CD8-positive, alpha-beta memory T cell (primary cell): ENCODE data around the gene COL8A1. TPM values are rescaled to one million over a fixed set of nuclear protein-coding genes. Genes with fewer than 3 reads are reported as not detected.

Source experiments
- CTCF ChIA-PET: fragments of 350-600 bp; sonication (Branson Sonifier 250); formaldehyde crosslinking; loops from one replicate; lab custom pipeline; 2021; ENCODE audit warnings: antibody characterized with exemption; lab: Charles Lee
- POLR2A ChIA-PET: fragments of 350-600 bp; sonication (Branson Sonifier 250); formaldehyde crosslinking; loops from one replicate; lab custom pipeline; 2021; ENCODE audit warnings: antibody characterized with exemption; lab: Charles Lee
- DNase-seq, 5 donors: peaks; one replicate each; pipeline versions ENCODE4 v3.0.0 to v3.0.0-alpha.2; 2020 to 2022; ENCODE audit warnings: mixed read lengths in 1 of 5
- H3K27ac ChIP-seq: one replicate; pipeline ENCODE4 v1.7.0; 2013; ENCODE audit warnings: low read depth, mild to moderate bottlenecking, low read length, moderate library complexity
- H3K27me3 ChIP-seq: 2 replicates; pipeline ENCODE4 v1.7.0; 2013; ENCODE audit warnings: low read length, mild to moderate bottlenecking; ENCODE audit not compliant: insufficient read depth, poor library complexity, severe bottlenecking
- H3K36me3 ChIP-seq: 2 replicates; pipeline ENCODE4 v1.7.0; 2013; ENCODE audit warnings: mild to moderate bottlenecking, low read length, moderate library complexity; ENCODE audit not compliant: insufficient read depth
- H3K4me1 ChIP-seq: 2 replicates; pipeline ENCODE4 v1.7.0; 2013; ENCODE audit warnings: mild to moderate bottlenecking, low read length, moderate library complexity; ENCODE audit not compliant: insufficient read depth
- H3K4me3 ChIP-seq: 2 replicates; pipeline ENCODE4 v1.7.0; 2013; ENCODE audit warnings: mild to moderate bottlenecking, low read length
- H3K9me3 ChIP-seq: 2 replicates; pipeline ENCODE4 v1.7.0; 2013; ENCODE audit warnings: mild to moderate bottlenecking, low read length
- H3K27ac Mint-ChIP-seq, 8 donors: one replicate each; pipeline ENCODE4 v1.8.0; 2020 to 2021; ENCODE audit warnings: mixed read lengths in 8 of 8, mild to moderate bottlenecking in 6 of 8, inconsistent platforms in 3 of 8, moderate library complexity in 3 of 8
- H3K27me3 Mint-ChIP-seq, 2 donors: one replicate each; pipeline ENCODE4 v1.8.0; 2020 to 2021; ENCODE audit warnings: mixed read lengths in 2 of 2, mild to moderate bottlenecking in 1 of 2, moderate library complexity in 1 of 2
- H3K36me3 Mint-ChIP-seq, 3 donors: one replicate each; pipeline ENCODE4 v1.8.0; 2020 to 2021; ENCODE audit warnings: mixed read lengths in 3 of 3, inconsistent platforms in 1 of 3, mild to moderate bottlenecking in 1 of 3
- H3K4me1 Mint-ChIP-seq, 3 donors: one replicate each; pipeline ENCODE4 v1.8.0; 2020 to 2021; ENCODE audit warnings: mixed read lengths in 3 of 3, inconsistent platforms in 1 of 3, mild to moderate bottlenecking in 1 of 3
- H3K4me3 Mint-ChIP-seq, 7 donors: one replicate each; pipeline ENCODE4 v1.8.0; 2020 to 2021; ENCODE audit warnings: mixed read lengths in 7 of 7, mild to moderate bottlenecking in 6 of 7, moderate library complexity in 4 of 7, inconsistent platforms in 2 of 7
- H3K9me3 Mint-ChIP-seq, 5 donors: one replicate each; pipeline ENCODE4 v1.8.0; 2020 to 2022; ENCODE audit warnings: mixed read lengths in 5 of 5, mild to moderate bottlenecking in 3 of 5, moderate library complexity in 2 of 5, inconsistent platforms in 1 of 5
- polyA plus RNA-seq: library from polyadenylated mRNA; unstranded; fragments of 300-500 nt; fragmentation: Illumina TruSeq; gene quantifications from one replicate; pipeline ENCODE4 v1.2.3, GENCODE V29; 2021
- total RNA-seq, 2 experiments: library from RNA; stranded (reverse); gene quantifications; one replicate each; pipeline ENCODE4 v1.2.3, GENCODE V29; 2021

COL8A1 gene
- total and polyA plus RNA-seq, 3 experiments from 2014 or later, result not detected

GRCh38 chr3:99666201-99666600, 27.8 kb downstream of the COL8A1 start:
- Histone ChIP-seq H3K27me3 (peaks cover 2% of the 10 kb centered on the region), H3K27ac (no peak overlapping the region), H3K9me3 (no peaks in the 10 kb centered on the region), H3K4me1 (no peaks in the 10 kb centered on the region), H3K4me3 (no peak overlapping the region), H3K36me3 (no peaks in the 10 kb centered on the region)
- ChIA-PET CTCF (no interaction called here), POLR2A (no interaction called here)
- Mint-ChIP-seq H3K27ac (no peak overlapping the region), H3K4me3 (no peak overlapping the region), H3K9me3 (no peaks in the 10 kb centered on the region), H3K4me1 (no peaks in the 10 kb centered on the region), H3K36me3 (no peaks in the 10 kb centered on the region), H3K27me3 (peaks cover 1 to 13% of the 10 kb centered on the region in 2 donors)
- no peak for DNase-seq

- Mint-ChIP-seq H3K4me1 (no peaks in the 10 kb centered on the region), H3K27ac (no peak overlapping the region), H3K36me3 (no peaks in the 10 kb centered on the region), H3K4me3 (no peak overlapping the region), H3K27me3 (peaks cover 1 to 13% of the 10 kb centered on the region in 2 donors), H3K9me3 (no peaks in the 10 kb centered on the region)
- CTCF ChIA-PET, result no interaction called here
- Histone ChIP-seq H3K9me3 (no peaks in the 10 kb centered on the region), H3K36me3 (no peaks in the 10 kb centered on the region), H3K27me3 (peaks cover 2% of the 10 kb centered on the region), H3K4me3 (no peak overlapping the region), H3K27ac (no peak overlapping the region), H3K4me1 (no peaks in the 10 kb centered on the region)
- DNase-seq, result no peak
- POLR2A ChIA-PET, result no interaction called here
Observed at GRCh38 chr3:99668044-99668443, 29.6 kb downstream of the COL8A1 start.

GRCh38 chr3:99669879-99670555, 31.6 kb downstream of the COL8A1 start:
- CTCF ChIA-PET, result no interaction called here
- no peaks in the 10 kb centered on the region for H3K36me3 ChIP-seq
- peaks cover 1 to 16% of the 10 kb centered on the region in 2 donors for H3K27me3 Mint-ChIP-seq
- no peaks in the 10 kb centered on the region for H3K4me1 ChIP-seq
- H3K4me1 Mint-ChIP-seq, result no peaks in the 10 kb centered on the region
- POLR2A ChIA-PET, result no interaction called here
- H3K27me3 ChIP-seq, result peaks cover 2% of the 10 kb centered on the region
- no peak for DNase-seq
- no peak overlapping the region for H3K4me3 Mint-ChIP-seq
- H3K9me3 Mint-ChIP-seq, result no peaks in the 10 kb centered on the region
- H3K36me3 Mint-ChIP-seq, result no peaks in the 10 kb centered on the region
- H3K4me3 ChIP-seq, result no peak overlapping the region
- H3K27ac Mint-ChIP-seq, result no peak overlapping the region
- no peaks in the 10 kb centered on the region for H3K9me3 ChIP-seq
- no peak overlapping the region for H3K27ac ChIP-seq

- Mint-ChIP-seq H3K27me3 (peaks cover 1 to 16% of the 10 kb centered on the region in 2 donors), H3K27ac (no peak overlapping the region), H3K36me3 (no peaks in the 10 kb centered on the region), H3K4me1 (no peaks in the 10 kb centered on the region), H3K9me3 (no peaks in the 10 kb centered on the region), H3K4me3 (no peak overlapping the region)
- CTCF ChIA-PET, result no interaction called here
- no peaks in the 10 kb centered on the region for H3K9me3 ChIP-seq
- no peak overlapping the region for H3K4me3 ChIP-seq
- H3K27me3 ChIP-seq, result peaks cover 2% of the 10 kb centered on the region
- DNase-seq, result no peak
- no peaks in the 10 kb centered on the region for H3K36me3 ChIP-seq
- POLR2A ChIA-PET, result no interaction called here
- no peaks in the 10 kb centered on the region for H3K4me1 ChIP-seq
- no peak overlapping the region for H3K27ac ChIP-seq
Observed at GRCh38 chr3:99670556-99670950, 32.2 kb downstream of the COL8A1 start.

GRCh38 chr3:99674086-99674789, 35.8 kb downstream of the COL8A1 start:
- H3K4me1 Mint-ChIP-seq, result no peaks in the 10 kb centered on the region
- Histone ChIP-seq H3K9me3 (no peaks in the 10 kb centered on the region), H3K36me3 (no peaks in the 10 kb centered on the region), H3K4me3 (no peak overlapping the region), H3K27me3 (no peaks in the 10 kb centered on the region), H3K27ac (no peak overlapping the region), H3K4me1 (no peaks in the 10 kb centered on the region)
- no peaks in the 10 kb centered on the region for H3K36me3 Mint-ChIP-seq
- no peak overlapping the region for H3K27ac Mint-ChIP-seq
- peaks cover 1 to 3% of the 10 kb centered on the region in 2 donors for H3K27me3 Mint-ChIP-seq
- no peak overlapping the region for H3K4me3 Mint-ChIP-seq
- CTCF ChIA-PET, result no interaction called here
- no peak for DNase-seq
- peaks cover 0 to 2% (median 0%) of the 10 kb centered on the region in 5 donors for H3K9me3 Mint-ChIP-seq
- POLR2A ChIA-PET, result no interaction called here

GRCh38 chr3:99678023-99678422, 39.6 kb downstream of the COL8A1 start:
- no peak overlapping the region for H3K4me3 Mint-ChIP-seq
- H3K4me1 Mint-ChIP-seq, result no peaks in the 10 kb centered on the region
- ChIA-PET POLR2A (no interaction called here), CTCF (no interaction called here)
- Histone ChIP-seq H3K4me3 (no peak overlapping the region), H3K9me3 (no peaks in the 10 kb centered on the region), H3K4me1 (no peaks in the 10 kb centered on the region), H3K27ac (no peak overlapping the region), H3K27me3 (no peaks in the 10 kb centered on the region), H3K36me3 (no peaks in the 10 kb centered on the region)
- H3K36me3 Mint-ChIP-seq, result no peaks in the 10 kb centered on the region
- H3K27ac Mint-ChIP-seq, result no peak overlapping the region
- H3K9me3 Mint-ChIP-seq, result peaks cover 0 to 3% (median 0%) of the 10 kb centered on the region in 5 donors
- H3K27me3 Mint-ChIP-seq, result peaks cover 0 to 3% of the 10 kb centered on the region in 2 donors
- no peak for DNase-seq

- Mint-ChIP-seq H3K9me3 (peaks cover 0 to 3% (median 0%) of the 10 kb centered on the region in 5 donors), H3K36me3 (no peaks in the 10 kb centered on the region), H3K27ac (no peak overlapping the region), H3K4me1 (no peaks in the 10 kb centered on the region), H3K4me3 (no peak overlapping the region), H3K27me3 (peaks cover 0 to 3% of the 10 kb centered on the region in 2 donors)
- ChIA-PET CTCF (no interaction called here), POLR2A (no interaction called here)
- no peaks in the 10 kb centered on the region for H3K27me3 ChIP-seq
- H3K4me1 ChIP-seq, result no peaks in the 10 kb centered on the region
- no peaks in the 10 kb centered on the region for H3K36me3 ChIP-seq
- H3K27ac ChIP-seq, result no peak overlapping the region
- no peak overlapping the region for H3K4me3 ChIP-seq
- H3K9me3 ChIP-seq, result no peaks in the 10 kb centered on the region
- DNase-seq, result no peak
Observed at GRCh38 chr3:99678896-99679295, 40.5 kb downstream of the COL8A1 start.

GRCh38 chr3:99681512-99681911, 43.1 kb downstream of the COL8A1 start:
- no peaks in the 10 kb centered on the region for H3K4me1 Mint-ChIP-seq
- ChIA-PET CTCF (no interaction called here), POLR2A (no interaction called here)
- no peak overlapping the region for H3K4me3 Mint-ChIP-seq
- Histone ChIP-seq H3K9me3 (no peaks in the 10 kb centered on the region), H3K4me1 (no peaks in the 10 kb centered on the region), H3K36me3 (no peaks in the 10 kb centered on the region), H3K27me3 (no peaks in the 10 kb centered on the region), H3K27ac (no peak overlapping the region), H3K4me3 (no peak overlapping the region)
- no peaks in the 10 kb centered on the region for H3K36me3 Mint-ChIP-seq
- DNase-seq, result no peak
- H3K27ac Mint-ChIP-seq, result no peak overlapping the region
- peaks cover 0 to 4% of the 10 kb centered on the region in 2 donors for H3K27me3 Mint-ChIP-seq
- peaks cover 0 to 3% (median 0%) of the 10 kb centered on the region in 5 donors for H3K9me3 Mint-ChIP-seq
